SK-N-MC (cell line): ENCODE results near the gene MAN1C1.
"Not testable (repeated sequence)": the region's sequence is repeated elsewhere in the genome, so short reads cannot be mapped to it uniquely, and the experiment has no call there.

Experiments
- DNase-seq: peaks from one replicate; pipeline ENCODE4 v3.0.0-alpha.2; 2011; ENCODE audit warnings: low read depth, low spot score
- H3K27ac ChIP-seq: fragments of 200-600 bp; sonication (generic); 2 replicates; pipeline ENCODE4 v1.5.1; 2016; ENCODE audit warnings: mixed run types
- H3K36me3 ChIP-seq: fragments of 200-600 bp; sonication (generic); 2 replicates; pipeline ENCODE4 v1.6.1; 2017; ENCODE audit warnings: antibody characterized with exemption, low read length, mixed read lengths; ENCODE audit not compliant: insufficient read depth
- H3K4me3 ChIP-seq: fragments of 200-600 bp; sonication (generic); 2 replicates; pipeline ENCODE4 v1.5.1; 2016
- H3K9ac ChIP-seq: fragments of 200-600 bp; sonication (generic); 2 replicates; pipeline ENCODE4 v1.8.0; 2017; ENCODE audit warnings: mixed run types, mixed read lengths; ENCODE audit not compliant: insufficient read length
- H3K9me3 ChIP-seq: fragments of 200-600 bp; sonication (generic); 2 replicates; pipeline ENCODE4 v1.6.1; 2017; ENCODE audit warnings: low read depth, mild to moderate bottlenecking, antibody characterized with exemption, low read length, moderate library complexity, mixed read lengths
- EZH2 ChIP-seq: fragments of 200-600 bp; sonication (generic); IDR thresholded peaks from one replicate; pipeline ENCODE4 v1.6.1; 2017; ENCODE audit warnings: antibody characterized with exemption
- FOXP2 ChIP-seq: optimal IDR thresholded peaks from 2 replicates; pipeline ENCODE3; 2011; ENCODE audit warnings: mild to moderate bottlenecking, moderate library complexity; ENCODE audit not compliant: insufficient read depth; ENCODE audit errors: extremely low read length, control extremely low read depth
- POLR2AphosphoS5 ChIP-seq: IDR thresholded peaks from 2 replicates; pipeline ENCODE4 v1.6.1; 2012; ENCODE audit warnings: mild to moderate bottlenecking, low read depth, low read length, borderline replicate concordance

MAN1C1 gene

GRCh38 chr1:25590096-25590824 lies 26.3 kb upstream of the MAN1C1 start:
- no peak for DNase-seq
- Histone ChIP-seq H3K27ac (no peak overlapping the region), H3K4me3 (no peak overlapping the region), H3K9me3 (no peaks in the 10 kb centered on the region), H3K9ac (no peak overlapping the region), H3K36me3 (no peaks in the 10 kb centered on the region)
- no peak for TF ChIP-seq FOXP2
- no peak for TF ChIP-seq POLR2AphosphoS5
- TF ChIP-seq EZH2 = no peak

GRCh38 chr1:25593861-25594260 lies 22.7 kb upstream of the MAN1C1 start:
- Histone ChIP-seq H3K27ac (no peak overlapping the region), H3K9me3 (no peaks in the 10 kb centered on the region), H3K9ac (no peak overlapping the region), H3K36me3 (no peaks in the 10 kb centered on the region), H3K4me3 (no peak overlapping the region)
- TF ChIP-seq FOXP2 = no peak
- TF ChIP-seq EZH2 = no peak
- no peak for TF ChIP-seq POLR2AphosphoS5
- no peak for DNase-seq

- TF ChIP-seq EZH2 (no peak), POLR2AphosphoS5 (no peak), FOXP2 (no peak)
- Histone ChIP-seq H3K36me3 (no peaks in the 10 kb centered on the region), H3K4me3 (no peak overlapping the region), H3K9me3 (no peaks in the 10 kb centered on the region), H3K9ac (no peak overlapping the region), H3K27ac (no peak overlapping the region)
- DNase-seq = no peak
These were observed 21.6 kb upstream of the MAN1C1 start for GRCh38 chr1:25594971-25595370.

- not testable (repeated sequence) for H3K9ac ChIP-seq, H3K9me3 ChIP-seq, H3K27ac ChIP-seq, DNase-seq, H3K36me3 ChIP-seq, H3K4me3 ChIP-seq
These were observed 19.9 kb upstream of the MAN1C1 start for GRCh38 chr1:25596641-25597040.

GRCh38 chr1:25598879-25599278 lies 17.7 kb upstream of the MAN1C1 start:
- Histone ChIP-seq H3K36me3 (no peaks in the 10 kb centered on the region), H3K4me3 (no peak overlapping the region), H3K9me3 (no peaks in the 10 kb centered on the region), H3K27ac (no peak overlapping the region), H3K9ac (no peak overlapping the region)
- no peak for DNase-seq
- TF ChIP-seq EZH2 = no peak
- TF ChIP-seq POLR2AphosphoS5 = no peak
- TF ChIP-seq FOXP2 = no peak

- no peak for DNase-seq
- Histone ChIP-seq H3K27ac (no peak overlapping the region), H3K36me3 (no peaks in the 10 kb centered on the region)
These were observed 16.5 kb upstream of the MAN1C1 start for GRCh38 chr1:25599969-25600610.

GRCh38 chr1:25600971-25601699 lies 15.5 kb upstream of the MAN1C1 start:
- H3K9me3 ChIP-seq, H3K9ac ChIP-seq, DNase-seq, H3K4me3 ChIP-seq, H3K27ac ChIP-seq, H3K36me3 ChIP-seq: not testable (repeated sequence)

More at GRCh38 chr1:25599969-25600610, 16.5 kb upstream of the MAN1C1 start:
- TF ChIP-seq EZH2 (no peak), FOXP2 (no peak), POLR2AphosphoS5 (no peak)
- no peak overlapping the region for H3K9ac ChIP-seq
- H3K4me3 ChIP-seq = no peak overlapping the region
- no peaks in the 10 kb centered on the region for H3K9me3 ChIP-seq

GRCh38 chr1:25603779-25604538 lies 12.6 kb upstream of the MAN1C1 start:
- H3K36me3 ChIP-seq, H3K4me3 ChIP-seq, H3K9me3 ChIP-seq, DNase-seq, H3K9ac ChIP-seq, H3K27ac ChIP-seq: not testable (repeated sequence)

GRCh38 chr1:25607123-25607522 lies 9.5 kb upstream of the MAN1C1 start:
- TF ChIP-seq FOXP2 = no peak
- TF ChIP-seq POLR2AphosphoS5 = no peak
- no peak for TF ChIP-seq EZH2
- DNase-seq = no peak
- Histone ChIP-seq H3K9ac (no peak overlapping the region), H3K36me3 (no peaks in the 10 kb centered on the region), H3K27ac (no peak overlapping the region), H3K9me3 (no peaks in the 10 kb centered on the region), H3K4me3 (no peak overlapping the region)
